Right lung (tissue), 5 donors: ENCODE data around the gene PEAK3. TPM values are rescaled to one million over a fixed set of nuclear protein-coding genes. Genes with fewer than 3 reads are reported as not detected.

ENCODE experiments used
- DNase-seq, 2 donors: peaks; one replicate each; pipeline ENCODE4 v3.0.0-alpha.2; 2013
- polyA plus RNA-seq, 5 donors: library from polyadenylated mRNA; unstranded; fragments of 120-200 nt; gene quantifications; one replicate each; pipeline versions ENCODE4 v1.2.1 to v1.2.3, GENCODE V29; 2013; ENCODE audit warnings: inconsistent platforms in 1 of 5, low replicate concordance in 1 of 5; ENCODE audit not compliant: insufficient read length in 5 of 5, insufficient read depth in 1 of 5

The PEAK3 gene
- polyA plus RNA-seq, 5 donors: 0.11 to 0.22 (median 0.18) TPM; not detected in 1

DNA sequence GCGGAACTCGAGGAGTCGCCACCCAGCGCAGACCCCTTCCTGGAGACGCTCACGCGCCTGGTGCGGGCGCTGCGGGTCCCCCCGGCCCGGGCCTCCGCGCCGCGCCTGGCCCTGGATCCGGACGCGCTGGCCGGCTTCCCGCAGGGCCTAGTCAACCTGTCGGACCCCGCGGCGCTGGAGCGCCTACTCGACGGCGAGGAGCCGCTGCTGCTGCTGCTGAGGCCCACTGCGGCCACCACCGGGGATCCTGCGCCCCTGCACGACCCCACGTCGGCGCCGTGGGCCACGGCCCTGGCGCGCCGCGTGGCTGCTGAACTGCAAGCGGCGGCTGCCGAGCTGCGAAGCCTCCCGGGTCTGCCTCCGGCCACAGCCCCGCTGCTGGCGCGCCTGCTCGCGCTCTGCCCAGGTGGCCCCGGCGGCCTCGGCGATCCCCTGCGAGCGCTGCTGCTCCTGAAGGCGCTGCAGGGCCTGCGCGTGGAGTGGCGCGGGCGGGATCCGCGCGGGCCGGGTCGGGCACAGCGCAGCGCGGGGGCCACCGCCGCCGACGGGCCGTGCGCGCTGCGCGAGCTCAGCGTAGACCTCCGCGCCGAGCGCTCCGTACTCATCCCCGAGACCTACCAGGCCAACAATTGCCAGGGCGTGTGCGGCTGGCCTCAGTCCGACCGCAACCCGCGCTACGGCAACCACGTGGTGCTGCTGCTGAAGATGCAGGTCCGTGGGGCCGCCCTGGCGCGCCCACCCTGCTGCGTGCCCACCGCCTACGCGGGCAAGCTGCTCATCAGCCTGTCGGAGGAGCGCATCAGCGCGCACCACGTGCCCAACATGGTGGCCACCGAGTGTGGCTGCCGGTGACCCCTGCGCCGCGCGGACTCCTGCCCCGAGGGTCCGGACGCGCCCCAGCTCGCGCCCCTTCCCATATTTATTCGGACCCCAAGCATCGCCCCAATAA lies 30.6 kb downstream of the PEAK3 start:
- no peak for DNase-seq

DNA sequence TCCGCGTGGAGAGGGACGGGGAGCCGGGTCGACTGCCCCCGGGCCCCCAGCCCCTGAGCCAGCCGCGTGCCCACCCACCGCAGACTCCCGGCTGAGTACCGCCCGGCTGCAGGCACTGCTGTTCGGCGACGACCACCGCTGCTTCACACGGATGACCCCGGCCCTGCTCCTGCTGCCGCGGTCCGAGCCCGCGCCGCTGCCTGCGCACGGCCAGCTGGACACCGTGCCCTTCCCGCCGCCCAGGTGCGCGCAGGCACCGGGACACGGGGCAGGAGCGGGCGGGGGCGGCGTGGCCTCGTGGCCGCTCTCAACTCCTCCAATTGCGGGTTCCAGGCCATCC lies 31.2 kb downstream of the PEAK3 start:
- DNase-seq: no peak

DNA sequence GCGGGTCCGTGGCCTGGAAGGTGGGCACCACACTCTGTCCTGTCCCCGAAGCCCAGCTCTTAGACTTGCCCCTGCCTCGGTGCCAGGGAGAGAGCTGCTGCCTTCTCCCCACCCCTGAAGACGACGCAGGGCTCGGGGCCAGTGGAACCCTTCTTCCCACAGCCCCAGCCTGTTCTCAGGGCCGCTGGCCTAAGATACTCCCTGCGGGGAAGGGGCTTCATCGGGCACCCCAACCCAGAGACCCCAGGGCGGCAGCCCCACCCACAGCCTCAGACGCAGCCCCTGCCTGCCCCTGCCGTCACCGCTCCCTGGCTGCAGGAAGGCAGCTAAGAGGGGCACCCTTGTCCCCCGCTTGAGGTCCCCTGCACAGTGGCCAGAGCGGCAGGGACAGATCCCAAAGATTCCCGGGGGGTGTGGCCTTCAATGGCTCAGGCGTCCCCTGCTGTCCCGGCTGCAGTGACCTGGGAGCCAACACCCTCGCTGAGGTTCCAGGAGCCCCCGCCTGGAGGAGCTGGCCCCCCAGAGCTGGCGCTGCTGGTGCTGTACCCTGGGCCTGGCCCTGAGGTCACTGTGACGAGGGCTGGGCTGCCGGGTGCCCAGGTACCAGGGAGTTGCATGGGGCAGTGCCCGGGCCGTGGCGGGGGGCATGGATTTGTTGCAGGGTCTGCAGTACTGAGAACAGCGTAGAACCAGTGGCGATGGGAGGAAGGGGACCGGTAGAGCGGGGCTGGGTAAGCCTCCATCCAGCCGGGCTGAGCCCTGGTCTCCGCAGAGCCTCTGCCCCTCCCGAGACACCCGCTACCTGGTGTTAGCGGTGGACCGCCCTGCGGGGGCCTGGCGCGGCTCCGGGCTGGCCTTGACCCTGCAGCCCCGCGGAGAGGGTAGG lies 31.9 kb downstream of the PEAK3 start:
- DNase-seq: no peak

DNA sequence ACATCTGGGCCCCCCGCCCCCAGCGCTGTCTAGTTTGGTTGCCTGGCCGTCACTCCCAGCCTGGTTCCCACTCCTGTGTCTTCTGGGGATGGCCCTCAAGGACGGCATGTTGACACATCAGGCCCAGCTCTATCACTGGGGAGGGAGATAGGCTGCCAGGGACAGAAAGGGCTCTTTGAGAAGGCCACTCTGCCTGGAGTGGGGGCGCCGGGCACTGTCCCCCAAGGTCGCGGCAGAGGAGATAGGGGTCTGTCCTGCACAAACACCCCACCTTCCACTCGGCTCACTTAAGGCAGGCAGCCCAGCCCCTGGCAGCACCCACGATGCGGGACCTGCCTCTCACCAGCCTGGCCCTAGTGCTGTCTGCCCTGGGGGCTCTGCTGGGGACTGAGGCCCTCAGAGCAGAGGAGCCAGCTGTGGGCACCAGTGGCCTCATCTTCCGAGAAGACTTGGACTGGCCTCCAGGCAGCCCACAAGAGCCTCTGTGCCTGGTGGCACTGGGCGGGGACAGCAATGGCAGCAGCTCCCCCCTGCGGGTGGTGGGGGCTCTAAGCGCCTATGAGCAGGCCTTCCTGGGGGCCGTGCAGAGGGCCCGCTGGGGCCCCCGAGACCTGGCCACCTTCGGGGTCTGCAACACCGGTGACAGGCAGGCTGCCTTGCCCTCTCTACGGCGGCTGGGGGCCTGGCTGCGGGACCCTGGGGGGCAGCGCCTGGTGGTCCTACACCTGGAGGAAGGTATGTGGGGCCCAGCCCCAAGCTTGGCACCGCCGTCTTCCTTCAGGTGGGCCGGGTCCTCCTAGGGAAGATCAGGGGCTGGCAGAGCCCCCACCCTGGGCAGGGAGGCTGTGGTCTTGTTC lies 32.7 kb downstream of the PEAK3 start, which contains the start of gene AMH:
TSS of gene AMH (plus strand) at position 314 of the 857 bp plus-strand sequence. CDS start at position 324, 10 bp downstream.
- no peak for DNase-seq

DNA sequence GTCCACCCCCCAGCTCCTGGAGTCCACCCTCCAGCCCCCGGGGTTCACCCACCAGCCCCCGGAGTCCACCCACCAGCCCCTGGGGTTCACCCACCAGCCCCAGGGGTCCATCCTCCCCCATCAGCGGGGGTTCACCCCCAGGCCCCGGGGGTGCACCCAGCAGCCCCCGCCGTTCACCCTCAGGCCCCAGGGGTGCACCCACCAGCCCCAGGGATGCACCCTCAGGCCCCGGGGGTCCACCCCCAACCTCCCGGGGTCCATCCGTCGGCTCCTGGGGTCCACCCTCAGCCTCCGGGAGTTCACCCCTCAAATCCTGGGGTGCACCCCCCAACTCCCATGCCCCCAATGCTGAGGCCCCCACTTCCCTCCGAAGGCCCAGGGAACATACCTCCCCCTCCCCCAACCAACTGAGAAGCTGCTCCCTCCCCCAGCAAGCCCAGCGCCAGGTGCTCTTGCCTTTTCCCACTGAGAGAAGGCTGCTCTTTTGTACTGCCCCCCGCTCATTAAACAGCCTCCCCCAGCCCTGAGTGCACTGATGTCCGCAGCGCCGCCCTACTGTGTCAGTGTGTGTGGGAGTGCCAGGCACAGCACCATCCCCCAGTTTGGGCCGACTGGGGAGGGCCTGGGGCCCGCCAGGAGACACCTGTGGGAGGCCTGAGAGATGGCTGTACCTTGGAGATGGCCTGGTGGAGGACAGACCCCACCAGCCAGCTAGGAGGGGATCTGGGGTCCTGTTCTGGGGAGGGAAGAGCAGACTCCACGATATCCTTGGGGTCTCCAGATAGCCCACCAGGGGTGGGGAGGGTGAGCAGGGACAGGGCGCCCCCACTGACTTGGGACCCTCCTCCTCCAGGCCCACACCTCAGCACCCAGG lies 33.6 kb downstream of the PEAK3 start:
- DNase-seq: no peak

DNA sequence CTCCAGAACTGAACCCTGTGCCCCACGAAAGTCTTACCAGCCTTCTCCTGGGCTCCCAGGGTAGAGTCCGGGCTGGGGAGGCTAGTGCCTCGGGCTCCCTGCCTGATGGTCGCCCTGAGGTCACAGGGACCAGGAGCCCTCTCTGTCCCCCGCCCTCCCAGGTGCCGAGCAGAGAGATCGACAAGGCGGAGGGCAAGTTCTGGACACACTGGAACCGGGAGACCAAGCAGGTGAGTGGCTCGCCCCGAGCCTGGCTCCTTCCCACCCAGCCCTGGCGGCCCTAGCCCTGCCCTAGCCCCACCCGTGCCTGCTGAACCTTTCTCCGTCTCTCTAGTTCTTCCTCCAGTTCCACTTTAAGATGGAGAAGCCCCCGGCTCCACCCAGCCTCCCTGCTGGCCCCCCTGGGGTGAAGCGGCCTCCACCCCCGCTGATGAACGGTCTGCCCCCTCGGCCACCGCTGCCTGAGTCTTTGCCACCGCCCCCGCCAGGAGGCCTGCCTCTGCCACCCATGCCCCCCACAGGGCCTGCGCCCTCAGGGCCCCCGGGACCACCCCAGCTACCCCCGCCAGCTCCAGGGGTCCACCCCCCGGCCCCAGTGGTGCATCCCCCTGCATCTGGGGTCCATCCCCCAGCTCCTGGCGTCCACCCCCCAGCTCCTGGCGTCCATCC lies 34.4 kb downstream of the PEAK3 start:
- no peak for DNase-seq

DNA sequence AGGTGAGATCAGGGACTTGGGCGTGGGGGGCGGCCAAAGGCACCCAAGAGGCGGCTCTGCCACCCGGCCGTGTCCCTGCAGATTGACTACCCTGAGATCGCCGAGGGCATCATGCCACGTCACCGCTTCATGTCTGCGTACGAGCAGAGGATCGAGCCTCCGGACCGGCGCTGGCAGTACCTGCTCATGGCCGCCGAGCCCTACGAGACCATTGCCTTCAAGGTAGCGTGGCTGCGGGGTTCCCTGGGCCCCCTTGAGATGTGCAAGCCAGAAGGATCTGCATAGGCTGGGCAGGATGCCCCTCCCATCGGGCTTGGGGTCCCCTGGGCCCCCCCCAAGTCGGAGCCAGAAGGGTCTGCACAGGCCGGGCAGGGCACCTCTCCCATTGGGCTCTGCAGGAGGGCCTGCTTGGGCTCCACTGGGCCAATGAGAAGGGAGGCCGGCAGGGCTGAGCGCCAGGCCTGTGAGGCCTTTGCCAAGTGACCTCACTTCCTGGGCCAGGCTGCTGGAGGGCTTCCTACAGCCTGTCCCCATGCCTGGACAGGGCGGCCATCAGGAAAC lies 35.1 kb downstream of the PEAK3 start:
- DNase-seq: peak in 1 of 2 donors; percentile 54

DNA sequence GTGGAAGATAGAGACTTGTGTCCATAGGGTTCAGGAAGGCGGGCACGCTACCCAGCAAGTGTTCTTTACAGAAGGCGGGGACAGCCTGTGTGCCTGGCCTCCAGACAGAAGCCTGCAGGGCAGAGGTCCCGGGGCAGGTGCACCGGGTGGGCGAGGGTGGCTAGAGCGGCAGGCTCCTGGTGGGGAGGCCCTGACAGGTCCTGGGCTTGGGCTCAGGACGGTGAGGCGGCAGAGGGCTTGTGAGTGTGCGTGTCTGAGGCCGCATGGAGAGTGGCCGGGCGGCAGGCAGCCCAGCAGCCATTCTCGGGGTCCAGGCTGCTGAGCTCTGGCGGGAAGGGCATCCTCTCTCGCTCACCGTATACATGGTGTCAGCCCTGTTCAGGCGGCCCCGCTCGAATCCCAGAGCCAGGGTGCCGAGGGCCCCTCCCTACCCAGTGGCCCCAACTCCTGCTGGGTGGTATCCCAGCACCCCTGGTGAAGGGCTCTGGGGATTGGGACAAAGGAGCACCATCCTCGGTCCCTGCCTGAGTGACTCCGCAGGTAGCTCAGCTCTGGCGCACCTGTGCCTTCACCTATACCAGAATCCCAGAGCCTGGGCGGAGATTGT lies 35.9 kb downstream of the PEAK3 start:
- DNase-seq: no peak

DNA sequence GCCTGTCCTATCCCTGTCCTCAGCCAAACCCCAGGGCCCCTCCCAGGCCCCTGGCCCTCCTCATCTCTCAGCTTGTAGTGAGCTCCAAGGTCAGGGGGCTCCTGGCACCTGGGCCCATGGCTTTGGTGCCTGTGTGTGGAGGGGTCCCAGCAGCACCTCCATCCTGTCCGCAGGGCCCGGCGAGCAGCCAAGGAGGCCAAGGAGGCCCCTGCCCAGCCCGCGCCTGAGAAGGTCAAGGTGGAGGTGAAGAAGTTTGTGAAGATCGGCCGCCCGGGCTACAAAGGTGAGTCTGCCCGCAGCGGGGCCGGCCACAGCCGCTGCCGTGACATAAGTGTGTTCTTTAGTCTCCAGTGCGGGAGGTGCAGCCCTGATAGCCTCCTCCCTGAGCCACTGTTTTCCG lies 36.7 kb downstream of the PEAK3 start:
- DNase-seq: no peak

DNA sequence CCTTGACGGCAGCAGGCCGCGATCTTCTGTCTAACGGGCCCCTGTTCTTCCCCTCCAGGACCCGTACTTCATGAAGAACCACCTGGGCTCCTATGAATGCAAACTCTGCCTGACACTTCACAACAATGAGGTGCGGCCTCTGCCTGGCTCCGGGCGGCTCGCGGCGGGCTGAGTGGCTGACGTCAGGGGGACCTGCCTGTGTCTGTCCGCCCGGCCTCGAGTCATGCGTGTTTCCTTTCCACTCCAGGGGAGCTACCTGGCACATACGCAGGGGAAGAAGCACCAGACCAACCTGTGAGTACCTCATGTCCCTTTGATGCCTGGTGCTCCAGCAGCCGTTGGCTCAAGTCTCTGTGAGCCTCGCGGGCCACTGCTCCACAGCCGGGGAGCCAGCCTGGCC lies 37.5 kb downstream of the PEAK3 start:
- no peak for DNase-seq

DNA sequence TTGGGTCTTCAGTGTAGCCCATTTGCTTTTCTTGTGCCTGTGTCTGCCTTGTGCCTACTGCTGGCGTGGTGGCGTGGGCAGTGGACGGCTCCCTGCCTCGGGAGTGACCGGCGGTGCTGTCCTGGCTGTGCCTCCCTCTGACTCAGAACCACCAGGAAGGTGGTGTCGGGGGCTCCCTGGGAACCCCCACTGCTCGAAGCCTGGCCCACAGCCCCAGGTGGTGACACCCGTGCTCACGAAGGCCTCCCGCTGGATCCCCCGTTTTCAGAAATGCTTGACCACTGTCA lies 37.9 kb downstream of the PEAK3 start:
- DNase-seq: no peak

DNA sequence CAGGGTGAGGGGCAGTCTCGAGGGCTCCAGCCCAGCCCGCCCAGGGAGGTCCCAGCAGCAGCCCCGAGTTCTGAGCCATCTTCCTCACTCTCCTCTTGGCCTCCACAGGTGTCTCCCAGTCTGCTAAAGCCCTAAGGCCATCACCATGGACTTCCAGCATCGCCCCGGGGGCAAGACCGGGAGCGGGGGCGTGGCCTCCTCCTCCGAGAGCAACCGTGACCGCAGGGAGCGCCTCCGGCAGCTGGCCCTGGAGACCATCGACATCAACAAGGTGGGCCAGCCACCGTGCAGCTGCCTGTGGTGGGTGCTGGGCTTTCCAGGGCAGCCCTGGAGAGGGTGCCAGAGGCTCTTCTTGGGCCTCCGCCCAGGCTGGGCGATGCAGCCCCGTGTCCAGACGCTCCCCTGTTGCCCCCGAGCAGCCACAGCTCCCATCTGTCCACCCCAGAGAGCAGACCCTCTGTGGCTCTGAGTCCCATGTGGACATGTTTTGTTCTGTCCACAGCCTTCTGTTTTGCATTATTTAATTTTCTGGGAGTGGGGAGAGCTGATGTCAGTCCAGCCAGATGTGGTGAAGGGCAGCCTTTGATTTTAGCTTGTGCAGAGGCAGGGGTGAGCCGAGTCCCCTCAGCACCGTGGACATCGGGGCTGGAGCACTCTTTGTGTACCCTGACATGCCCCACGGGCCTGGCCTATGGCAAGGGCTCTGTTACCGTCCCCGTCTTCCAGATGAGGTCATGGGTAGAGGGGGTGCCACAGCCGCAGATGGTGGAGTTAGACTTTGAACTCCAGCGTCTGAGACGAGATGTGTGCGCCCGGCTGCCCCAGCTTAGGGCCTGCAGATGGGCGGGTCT lies 38.5 kb downstream of the PEAK3 start:
- DNase-seq: no peak

DNA sequence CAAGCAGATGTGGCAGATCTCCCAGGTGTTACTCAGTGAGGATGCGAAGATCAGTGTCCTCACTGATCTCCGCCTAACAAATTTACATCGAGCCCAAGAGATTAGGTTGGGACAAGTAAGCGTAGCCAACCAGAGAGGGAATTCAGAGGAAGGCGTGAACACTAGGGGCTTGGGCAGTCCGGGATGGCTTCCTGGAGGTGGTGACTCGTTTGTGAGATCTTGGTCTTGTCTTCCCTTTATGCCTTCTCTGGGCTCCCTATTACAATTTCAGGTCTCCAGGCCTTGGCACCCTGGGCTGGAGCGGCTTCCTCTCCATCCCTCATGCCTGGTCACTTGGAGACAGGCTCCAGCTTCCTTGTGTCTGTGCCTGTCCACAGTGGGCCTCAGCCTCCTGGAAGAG lies 39.2 kb downstream of the PEAK3 start:
- DNase-seq: no peak

DNA sequence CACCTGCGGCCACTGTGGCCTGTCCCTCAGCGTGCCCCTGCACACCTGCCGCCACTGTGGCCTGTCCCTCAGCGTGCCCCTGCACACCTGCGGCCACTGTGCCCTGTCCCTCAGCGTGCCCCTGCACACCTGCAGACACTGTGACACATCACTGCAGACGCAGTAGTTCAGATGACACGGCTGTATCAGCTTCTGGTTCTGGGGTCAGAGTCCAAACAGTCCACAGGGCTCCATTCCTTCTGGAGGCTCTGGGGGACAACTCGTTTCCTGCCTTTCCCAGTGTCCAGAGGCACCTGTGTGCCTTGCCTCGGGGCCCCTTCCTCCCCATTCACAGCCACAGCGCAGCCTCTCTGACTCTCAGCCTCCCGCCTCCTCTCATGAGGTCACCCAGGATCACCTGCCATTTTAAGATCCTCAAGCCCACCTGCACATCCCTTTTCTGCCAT lies 39.9 kb downstream of the PEAK3 start:
- DNase-seq: no peak

DNA sequence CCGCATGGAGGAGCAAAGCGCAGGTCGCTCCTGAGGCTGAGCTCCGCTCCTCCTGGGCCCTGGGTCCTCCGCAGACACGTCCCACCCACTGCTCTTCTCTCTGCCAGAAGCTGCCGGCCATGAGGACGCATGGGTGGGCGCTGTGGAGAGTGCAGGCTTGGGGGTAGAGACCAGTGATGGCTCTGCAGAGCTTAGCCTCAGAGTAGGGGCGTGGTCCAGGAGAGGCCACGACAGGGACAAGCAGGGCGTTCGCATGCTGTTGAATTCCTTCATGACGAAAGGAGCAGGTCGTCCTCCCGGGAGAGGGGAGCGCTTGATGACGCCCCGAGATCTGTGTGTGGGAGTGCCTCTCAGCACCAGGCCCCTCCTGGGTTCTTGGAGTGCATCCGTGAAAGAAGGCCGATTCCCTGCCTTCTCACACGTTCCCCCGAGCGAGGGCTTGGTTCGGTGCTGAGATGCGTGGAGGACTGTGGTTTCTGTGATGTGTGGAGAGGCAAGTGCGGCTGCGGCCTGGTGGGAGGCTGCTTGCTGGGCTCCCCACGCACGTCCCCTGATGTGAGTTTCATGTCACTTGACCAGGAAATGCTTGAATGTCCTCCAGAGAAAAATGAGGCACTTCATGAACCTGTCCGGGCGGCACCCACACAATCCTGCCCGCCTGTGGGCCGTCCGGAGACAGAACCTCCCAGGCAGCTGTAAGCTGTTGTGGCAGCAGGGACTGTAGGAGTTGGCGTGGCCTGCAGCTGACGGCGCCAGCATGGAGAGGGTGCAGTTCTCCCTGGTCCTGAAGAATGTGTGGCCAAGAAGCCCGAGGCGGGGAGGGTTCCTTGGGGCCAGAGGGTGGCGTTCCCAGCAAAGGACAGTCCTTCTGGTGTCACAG lies 40.9 kb downstream of the PEAK3 start:
- DNase-seq: no peak

DNA sequence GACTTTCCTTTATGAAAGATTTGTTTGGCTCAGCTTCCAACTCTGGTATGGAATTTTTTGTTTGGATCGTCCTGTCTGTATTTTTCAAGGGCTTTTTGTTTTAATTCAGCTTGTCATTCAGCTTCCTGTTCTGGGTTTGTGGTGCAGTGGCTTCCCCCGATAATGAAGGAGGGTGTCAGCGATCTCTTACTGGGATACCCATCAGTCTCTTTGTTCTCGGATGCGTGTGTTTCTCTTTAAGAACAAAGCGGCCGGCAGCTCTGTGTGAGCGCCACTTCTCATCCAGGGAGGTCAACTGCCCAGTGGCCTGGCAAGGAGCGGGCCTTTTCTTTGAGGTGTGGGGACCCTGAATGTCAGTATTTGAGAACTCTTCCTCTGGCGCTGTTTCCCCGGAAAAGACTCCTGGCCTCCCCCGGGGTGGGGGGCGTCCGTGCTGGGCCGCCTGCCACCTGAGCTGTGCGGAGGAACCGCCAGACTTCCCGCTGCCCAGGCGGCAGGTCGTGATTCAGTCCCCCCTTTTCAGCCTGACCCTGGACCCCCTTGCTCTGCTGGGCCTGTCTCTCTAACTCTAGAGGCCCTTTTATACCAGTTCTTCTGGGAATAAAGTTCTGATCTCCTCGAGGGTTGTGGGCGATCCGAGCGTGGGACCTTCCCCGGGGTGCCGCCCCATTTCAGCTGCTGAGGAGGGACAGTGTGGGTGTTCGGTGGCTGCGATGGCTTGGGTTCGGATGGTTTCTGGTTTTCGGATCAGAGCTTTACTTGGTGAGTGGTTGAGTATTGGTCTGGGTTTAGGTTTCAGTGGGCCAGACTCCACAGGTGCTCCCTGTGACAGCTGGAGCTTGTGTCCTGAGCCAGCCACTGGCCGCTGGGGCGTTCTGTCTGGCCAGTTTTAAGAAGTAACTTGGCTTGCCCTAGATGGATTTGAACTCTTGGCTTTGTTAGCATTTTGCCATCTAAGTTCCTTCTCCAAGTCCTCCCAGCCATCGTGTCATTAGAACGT lies 41.9 kb downstream of the PEAK3 start:
- no peak for DNase-seq
